Hippocampal formation (tissue), 2 donors: ENCODE measurements around the gene CAMTA1.

ENCODE experiments used
- DNase-seq, 2 donors: peaks; one replicate each; lab custom pipeline; 2025; lab: John Stamatoyannopoulos, UW

Gene CAMTA1

DNA sequence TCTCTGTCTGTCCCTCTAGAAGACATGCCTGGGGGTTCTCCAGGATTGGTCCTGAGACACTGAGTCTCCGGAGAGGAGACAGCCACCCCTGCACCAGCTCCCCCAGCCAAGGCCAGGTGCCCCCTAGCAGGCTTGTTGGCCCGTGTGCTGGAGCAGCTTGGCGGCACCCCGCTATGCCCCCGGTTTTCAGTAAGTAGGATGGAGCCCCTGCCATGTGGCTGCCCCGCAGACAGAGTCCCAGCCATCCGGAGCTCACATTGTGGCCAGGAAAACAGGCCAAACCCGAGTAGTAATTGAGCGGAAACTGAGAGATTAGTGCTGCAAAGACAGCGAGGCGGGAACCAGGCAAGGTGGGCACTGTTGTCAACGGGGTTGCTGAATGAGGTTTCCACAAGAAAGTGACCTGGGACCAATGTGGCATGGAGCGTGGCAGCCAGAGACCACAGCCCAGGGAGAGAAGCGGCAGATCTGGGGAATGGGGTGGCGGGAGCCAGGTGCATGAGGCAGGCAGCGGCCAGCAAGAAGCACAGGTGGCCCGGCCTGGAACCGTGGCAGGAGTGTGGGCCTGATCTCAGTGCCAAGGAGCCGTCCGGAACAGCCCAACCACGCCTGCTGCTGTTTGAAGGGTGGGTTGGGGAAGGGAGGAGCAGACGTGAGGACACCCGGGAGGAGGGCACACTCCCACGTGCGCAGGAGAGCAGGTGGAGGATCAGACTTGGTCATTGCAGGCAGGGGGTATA lies 848.4 kb downstream of the CAMTA1 start:
- DNase-seq: no peak

- no peak for DNase-seq
Measured at GRCh38 chr1:7634546-7635240, 849.4 kb downstream of the CAMTA1 start.

DNA sequence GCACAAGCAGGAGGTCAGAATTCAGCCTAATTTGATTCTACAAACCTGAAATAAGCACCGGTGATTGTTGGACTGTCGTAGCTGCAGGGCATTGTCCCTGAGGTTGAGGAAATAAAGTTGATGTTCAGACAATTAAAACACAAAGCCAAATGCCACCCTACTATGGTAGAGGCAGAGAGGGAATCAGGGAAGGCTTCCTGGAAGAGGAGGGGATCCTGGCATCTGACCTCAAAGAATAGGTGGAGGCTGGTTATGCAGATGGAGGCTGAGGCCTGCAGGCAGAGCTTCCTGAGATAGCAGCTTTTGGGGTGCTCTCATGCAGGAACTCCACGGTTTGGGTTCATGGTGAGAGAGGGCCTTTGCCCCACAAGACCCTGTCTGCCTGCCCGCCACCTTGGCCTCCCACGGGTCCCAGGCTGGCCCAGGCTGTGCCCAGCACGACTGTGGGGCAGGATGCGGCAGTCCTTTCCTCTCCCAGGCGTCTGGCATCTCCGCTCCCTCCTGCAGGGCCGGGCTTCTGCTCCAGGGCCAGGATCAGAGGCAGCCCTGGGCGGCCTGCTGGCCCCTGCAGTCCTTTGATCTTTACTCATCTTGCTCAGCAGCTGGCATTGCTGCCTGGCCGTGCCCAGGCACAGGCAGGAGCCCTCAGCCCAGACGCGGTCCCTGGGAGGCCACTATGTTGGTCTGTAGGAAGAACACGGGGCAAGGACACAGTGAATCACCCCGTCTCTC lies 851.7 kb downstream of the CAMTA1 start:
- no peak for DNase-seq

GRCh38 chr1:7638078-7638477 lies 852.8 kb downstream of the CAMTA1 start:
- no peak for DNase-seq

DNA sequence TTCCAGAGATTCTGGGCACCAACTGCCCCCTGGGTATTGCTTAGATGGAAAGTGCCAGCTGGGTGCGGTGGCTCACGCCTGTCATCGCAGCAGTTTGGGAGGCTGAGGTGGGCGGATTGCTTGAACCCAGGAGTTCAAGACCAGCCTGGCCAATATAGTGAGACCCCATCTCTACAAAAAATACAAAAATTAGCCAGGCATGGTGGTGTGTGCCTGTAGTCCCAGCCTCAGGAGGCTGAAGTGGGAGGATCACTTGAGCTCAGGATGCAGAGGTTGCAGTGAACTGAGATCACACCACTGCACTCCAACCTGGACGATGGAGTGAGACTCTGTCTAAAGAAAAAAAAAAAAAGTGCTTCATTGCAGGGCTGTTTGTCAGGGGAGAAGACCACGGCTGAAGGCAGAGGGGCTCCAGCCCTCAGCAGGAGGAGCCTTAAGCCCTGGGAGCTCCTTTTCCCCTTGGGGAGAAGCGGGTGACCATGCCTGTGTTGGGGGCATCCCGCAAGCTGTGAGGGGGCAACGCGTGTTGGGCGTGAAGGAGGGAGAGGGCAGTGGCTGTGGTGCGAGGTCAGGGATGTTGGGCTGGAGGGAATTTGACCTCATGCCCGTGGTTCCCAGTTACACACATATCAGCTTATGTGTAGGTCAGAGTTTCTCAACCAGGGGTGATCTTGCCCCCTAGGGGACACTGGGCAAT lies 854.3 kb downstream of the CAMTA1 start:
- DNase-seq: no peak

- no peak for DNase-seq
Measured at GRCh38 chr1:7640350-7640749, 855.1 kb downstream of the CAMTA1 start.

- DNase-seq: no peak
Measured at GRCh38 chr1:7640920-7641585, 855.8 kb downstream of the CAMTA1 start.

DNA sequence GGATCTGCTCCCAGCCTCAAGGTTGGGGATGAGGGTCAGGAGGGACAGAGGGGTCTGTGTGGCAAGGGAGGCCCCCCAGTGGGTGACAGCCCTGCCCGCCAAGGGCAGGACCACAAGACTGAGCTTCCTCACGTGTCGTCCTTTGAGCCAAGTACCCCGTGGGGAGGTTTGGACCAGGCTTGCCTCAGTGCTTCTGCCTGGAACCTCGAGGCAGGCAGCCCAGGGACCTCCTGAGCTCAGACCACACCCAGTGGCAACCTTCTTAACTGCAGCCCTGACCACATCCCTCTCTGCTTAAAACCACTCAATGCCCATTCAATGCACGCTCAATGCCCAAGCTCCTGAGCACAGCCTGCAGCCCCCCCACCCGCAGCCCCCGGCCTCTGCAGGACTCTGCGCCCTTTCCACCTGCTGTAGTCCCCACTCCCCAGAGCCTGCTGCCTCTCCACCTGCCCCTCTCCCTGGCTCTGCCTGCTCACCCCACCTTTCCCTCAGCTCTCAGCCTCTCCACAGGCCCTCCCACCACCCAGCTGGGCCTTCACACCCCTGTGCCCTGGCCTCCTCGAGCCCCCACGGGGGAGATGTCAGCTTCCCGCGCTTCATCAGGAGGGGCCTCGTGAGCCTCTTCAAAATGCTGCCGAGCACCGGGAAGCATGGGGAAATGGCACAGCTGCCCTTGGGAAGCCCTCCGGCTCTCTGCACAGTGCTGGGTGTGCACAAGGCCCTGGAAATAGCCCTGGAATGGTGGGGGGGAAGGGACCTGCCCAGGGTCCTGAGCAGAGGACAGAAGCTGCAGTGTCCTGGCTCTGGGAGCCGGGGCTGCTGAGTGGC lies 856.5 kb downstream of the CAMTA1 start:
- no peak for DNase-seq

GRCh38 chr1:7642418-7642704 lies 857.1 kb downstream of the CAMTA1 start:
- no peak for DNase-seq

- no peak for DNase-seq
Measured at GRCh38 chr1:7642781-7643529, 857.7 kb downstream of the CAMTA1 start.

- no peak for DNase-seq
Measured at GRCh38 chr1:7643530-7643929, 858.3 kb downstream of the CAMTA1 start.

GRCh38 chr1:7644086-7644485 lies 858.8 kb downstream of the CAMTA1 start:
- DNase-seq: no peak

DNA sequence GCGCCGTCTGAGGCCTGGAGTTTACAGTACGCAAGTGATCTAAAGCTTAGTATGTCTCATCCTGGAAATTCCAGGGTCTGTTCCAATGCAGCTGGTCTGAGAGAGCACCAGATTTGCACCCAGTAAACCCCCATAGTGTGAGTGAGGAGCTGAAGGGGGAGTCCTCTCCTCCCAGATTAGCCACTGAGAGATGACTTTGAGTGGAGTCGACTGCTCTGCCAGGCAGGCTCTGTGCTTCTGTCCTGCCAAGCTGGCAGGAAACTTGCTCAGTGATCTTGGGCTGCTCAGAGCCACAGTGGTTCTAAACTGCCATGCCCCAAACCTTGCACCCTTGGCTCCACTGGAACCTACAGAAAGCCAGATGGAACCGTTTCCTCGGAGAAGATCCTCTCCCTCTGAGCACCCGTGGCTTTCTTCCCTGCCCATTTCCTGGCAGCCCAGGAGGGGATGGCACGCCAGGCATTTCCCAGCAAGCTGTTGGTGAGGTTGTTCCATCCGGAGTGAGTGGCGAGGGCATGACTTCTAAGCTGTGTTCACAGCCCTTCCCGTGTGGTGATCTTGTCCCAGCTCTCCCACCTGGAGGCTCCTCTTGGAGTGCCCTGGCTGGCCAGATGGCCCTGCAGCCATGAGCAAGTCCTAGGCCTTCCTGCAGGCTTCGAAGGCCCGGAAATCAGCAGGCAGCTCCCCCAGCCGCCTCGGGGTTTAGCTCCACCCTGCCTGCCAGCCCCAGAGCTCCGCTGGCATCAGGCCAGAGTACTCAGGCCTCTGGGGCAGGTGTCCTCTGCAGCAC lies 859.9 kb downstream of the CAMTA1 start:
- peak; percentile 8 for DNase-seq

DNA sequence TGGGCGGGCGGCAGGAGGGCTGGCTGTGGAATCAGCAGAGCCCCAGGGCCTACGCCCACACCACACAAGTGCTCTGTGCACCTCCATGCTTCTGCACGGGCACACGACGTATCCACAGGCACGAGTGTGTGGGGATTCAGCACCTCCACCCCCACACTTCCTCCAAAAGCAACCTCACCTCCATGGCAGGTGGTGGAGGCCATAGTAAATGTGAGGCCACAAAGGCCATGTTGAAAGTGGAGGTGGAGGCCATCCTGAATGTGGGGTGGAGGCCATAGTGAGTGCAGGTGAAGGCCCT lies 860.4 kb downstream of the CAMTA1 start:
- no peak for DNase-seq

DNA sequence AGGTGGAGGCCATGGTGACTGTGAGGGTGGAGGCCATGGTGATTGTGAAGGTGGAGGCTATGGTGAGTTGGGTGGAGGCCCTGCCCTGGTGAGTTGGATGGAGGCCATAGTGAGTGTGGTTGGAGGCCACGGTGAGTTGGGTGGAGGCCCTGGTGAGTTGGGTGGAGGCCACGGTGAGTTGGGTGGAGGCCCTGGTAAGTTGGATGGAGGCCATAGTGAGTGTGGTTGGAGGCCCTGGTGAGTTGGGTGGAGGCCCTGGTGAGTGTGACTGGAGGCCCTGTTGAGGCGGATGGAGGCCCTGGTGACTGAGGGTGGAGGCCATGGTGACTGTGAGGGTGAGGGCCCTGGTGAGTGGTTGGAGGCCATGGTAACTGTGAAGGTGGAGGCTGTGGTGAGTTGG lies 860.9 kb downstream of the CAMTA1 start:
- DNase-seq: no peak

DNA sequence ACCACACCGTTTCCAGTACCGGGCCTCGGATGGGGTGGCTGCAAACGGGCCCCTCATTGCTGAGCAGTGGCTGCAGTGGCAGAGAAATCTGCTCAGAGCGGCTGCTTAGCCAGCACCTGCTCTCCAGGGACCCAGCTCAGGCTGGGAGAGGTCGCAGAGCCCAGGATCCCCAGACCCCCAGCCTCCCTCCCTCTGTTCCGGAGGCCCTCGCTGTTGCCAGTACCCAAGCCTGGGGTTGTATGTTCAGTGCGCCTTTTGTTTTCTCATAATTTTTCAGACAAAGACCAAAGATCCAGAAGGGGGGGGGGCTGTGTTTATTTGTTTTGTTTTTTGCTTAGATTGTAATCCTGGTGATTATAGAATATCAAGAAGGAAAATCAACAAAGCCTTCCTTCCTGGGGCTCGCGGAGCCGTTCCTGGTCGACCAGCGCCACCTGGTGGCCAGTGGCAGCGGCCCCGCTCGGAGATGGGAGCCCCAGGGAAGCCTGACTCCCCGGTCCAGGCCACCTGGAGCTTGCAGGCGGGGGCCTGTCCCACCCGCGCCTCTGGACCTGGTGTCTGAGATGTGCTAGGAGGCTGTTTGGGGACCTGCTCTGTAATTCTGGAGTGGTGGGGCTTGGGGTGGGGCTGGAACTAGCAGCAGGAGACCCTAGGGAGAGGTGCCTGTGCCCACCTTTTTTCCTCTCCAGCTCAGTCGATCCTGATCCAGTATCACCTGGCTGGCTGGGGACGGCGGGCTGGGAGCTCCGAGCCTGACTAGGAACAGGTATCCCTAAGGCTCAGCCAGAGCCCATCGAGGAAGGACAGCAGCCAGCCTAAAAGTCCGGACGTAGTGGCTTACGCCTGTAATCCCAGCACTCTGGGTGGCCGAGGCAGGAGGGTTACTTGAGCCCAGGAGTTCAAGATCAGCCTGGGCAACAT lies 862.0 kb downstream of the CAMTA1 start:
- DNase-seq: peak; percentile 34 to 63

GRCh38 chr1:7648761-7649384 lies 863.6 kb downstream of the CAMTA1 start:
- no peak for DNase-seq

DNA sequence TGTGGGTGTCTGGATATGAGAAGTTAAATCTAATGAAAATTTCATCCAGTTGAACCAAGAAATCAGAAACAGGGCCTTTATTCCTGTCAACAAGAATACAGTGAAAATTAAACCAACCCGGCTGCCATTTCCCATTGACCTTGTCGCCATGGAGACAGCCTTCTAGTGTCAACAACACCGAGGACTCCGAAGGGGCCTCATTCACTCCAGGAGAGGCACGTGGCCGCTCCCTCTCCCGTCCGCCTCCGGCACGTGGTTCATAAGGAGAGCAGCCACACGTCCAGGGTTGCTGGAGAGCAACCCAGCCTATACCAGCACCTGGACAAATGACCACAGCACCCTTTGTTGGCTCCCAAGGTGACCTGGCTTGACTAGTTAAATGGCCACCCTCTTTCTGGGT lies 865.5 kb downstream of the CAMTA1 start:
- DNase-seq: no peak
